HG03439 (cell line): ENCODE measurements around the gene MT1G.
"Not testable (repeated sequence)": the region's sequence is repeated elsewhere in the genome, so short reads cannot be mapped to it uniquely, and the experiment has no call there.

Experiments
- ATAC-seq: cut with Tn5 transposase; IDR thresholded peaks from one replicate; pipeline ENCODE4 v1.9.1; 2021; ENCODE audit warnings: mild to moderate bottlenecking, moderate library complexity; ENCODE audit not compliant: unreplicated experiment

The MT1G gene

DNA sequence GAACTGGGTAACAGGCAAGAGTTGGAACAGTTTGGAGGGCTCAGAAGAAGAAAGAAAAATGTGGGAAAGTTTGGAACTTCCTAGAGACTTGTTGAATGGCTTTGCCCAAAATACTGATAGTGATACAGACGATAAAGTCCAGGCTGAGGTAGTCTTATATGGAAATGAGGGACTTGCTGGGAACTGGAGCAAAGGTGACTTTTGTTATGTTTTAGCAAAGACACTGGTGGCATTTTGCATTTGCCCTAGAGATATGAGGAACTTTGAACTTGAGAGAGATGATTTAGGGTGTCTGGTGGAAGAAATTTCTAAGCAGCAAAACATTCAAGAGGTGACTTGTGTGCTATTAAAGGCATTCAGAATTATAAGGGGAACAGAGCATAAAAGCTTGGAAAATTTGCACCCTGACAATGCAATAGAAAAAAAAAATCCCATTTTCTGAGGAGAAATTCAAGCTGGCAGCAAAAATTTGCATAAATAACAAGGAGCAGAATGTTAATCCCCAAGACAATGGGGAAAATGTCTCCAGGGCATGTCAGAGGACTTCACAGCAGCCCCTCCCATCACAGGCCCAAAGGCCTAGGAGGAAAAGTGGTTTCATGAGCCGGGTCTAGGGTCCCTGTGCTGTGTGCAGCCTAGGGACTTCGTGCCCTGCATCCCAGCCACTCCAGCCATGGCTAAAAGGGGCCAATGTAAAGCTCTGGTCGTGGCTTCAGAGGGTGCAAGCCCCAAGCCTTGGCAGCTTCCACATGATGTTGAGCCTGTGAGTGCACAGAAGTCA lies 46.0 kb downstream of the MT1G start:
- not testable (repeated sequence) for ATAC-seq

DNA sequence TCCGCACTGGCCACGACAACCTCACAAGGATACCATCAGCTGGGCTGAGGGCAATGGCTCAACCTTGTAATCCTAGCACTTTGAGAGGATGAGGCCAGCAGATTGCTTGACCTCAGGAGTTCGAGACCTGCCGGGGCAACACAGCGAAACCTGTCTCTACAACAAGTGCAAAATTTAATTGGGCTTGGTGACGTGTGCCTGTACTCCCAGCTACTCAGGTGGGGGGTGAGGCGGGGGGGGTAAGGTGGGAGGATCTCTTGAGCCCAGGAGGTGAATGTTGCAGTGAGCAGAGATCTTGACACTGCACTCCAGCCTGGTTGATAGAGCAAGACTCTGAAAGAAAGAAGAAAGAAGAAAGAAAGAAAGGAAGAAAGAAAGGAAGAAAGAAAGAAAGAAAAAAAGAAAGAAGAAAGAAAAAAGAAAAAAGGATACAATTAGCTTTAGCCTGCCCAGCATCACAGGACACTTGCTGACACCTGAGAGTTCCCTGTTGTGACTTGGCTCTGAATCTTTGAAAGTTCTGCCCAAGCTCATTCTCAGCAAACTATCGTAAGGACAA lies 47.4 kb downstream of the MT1G start:
- ATAC-seq = no peak

- no peak for ATAC-seq
Measured at GRCh38 chr16:56618138-56618537, 49.7 kb downstream of the MT1G start.

DNA sequence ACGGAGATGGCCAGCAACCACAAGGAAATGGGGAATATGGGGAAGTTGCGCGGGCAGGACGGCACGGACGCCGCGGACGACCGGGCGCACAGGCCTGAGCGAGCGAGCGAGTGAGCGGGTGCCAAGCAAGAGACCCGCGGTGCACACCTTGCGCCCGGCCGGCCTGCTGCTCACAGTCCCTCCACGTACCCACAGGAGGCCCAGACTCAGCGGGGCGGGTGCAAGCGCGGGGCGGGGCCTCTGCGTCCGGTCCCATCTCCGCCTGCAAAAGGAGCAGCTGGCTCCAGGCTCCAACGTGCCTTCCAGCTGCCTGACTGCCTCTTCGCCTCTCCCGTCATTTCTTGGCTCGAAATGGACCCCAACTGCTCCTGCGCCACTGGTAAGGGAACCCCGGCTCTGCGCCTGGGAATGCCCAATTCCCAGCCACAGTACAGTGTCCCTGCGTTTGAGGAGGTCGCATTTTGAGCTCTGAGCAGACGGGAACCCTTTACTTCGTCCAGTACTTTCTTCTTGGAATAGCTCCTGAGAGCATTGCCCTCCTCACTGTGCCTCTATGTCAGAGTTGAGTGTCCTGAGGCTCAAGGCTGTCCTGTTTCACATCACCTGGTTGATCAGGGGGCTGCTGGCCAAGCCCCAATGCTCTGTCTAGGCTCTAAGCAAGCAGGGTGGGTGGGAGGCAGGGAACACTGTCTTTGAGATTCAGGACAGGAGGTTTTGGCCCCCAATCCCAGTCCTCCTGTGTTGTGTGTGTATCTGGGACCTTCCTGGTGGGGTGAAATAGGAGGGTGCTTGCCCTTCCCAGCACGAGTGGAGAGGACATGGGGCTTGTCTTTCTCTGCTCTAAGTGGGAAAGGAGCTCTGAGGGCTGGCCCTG lies 50.4 kb downstream of the MT1G start:
- ATAC-seq = no peak
